Cardiac fibroblast (primary cell): Measurements from ENCODE around the gene LRP1-AS.

Experiments
- DNase-seq, 2 donors: peaks; one replicate each; pipeline versions ENCODE4 v3.0.0 to v3.0.0-alpha.2; 2010; ENCODE audit warnings: low read depth in 2 of 2
- H3K4me3 ChIP-seq, 2 donors: replicated peaks in 1 of 2; 1 replicate in 1 of 2; 2 replicates in 1 of 2; pipeline ENCODE4 v1.5.1; 2011; ENCODE audit warnings: low read depth in 2 of 2, low read length in 2 of 2, mild to moderate bottlenecking in 2 of 2, moderate library complexity in 1 of 2
- CTCF ChIP-seq: IDR thresholded peaks from one replicate; pipeline ENCODE4 v1.5.1; 2011; ENCODE audit warnings: low read depth, mild to moderate bottlenecking, low read length, inconsistent platforms

Gene LRP1-AS

GRCh38 chr12:57130941-57131340, 16.5 kb downstream of the LRP1-AS start:
- no peak for DNase-seq
- TF ChIP-seq CTCF: no peak
- peak overlapping the region; percentile 87 to 88 for H3K4me3 ChIP-seq

GRCh38 chr12:57129889-57130288, 17.5 kb downstream of the LRP1-AS start:
- DNase-seq: peak; percentile 67 to 72

GRCh38 chr12:57129321-57129842, 18.0 kb downstream of the LRP1-AS start:
- peak overlapping the region; percentile 87 to 88 for H3K4me3 ChIP-seq
- peak in 1 of 2 donors; percentile 39 for DNase-seq
- no peak for TF ChIP-seq CTCF

More at GRCh38 chr12:57129889-57130288, 17.5 kb downstream of the LRP1-AS start:
- TF ChIP-seq CTCF: no peak
- H3K4me3 ChIP-seq: peak overlapping the region; percentile 87 to 88

GRCh38 chr12:57128519-57129247, 18.7 kb downstream of the LRP1-AS start:
- TF ChIP-seq CTCF: no peak
- no peak for DNase-seq
- H3K4me3 ChIP-seq: peak overlapping the region; percentile 87 to 88

- peak within 1 kb of the TSS; percentile 87 to 88 for H3K4me3 ChIP-seq
- no peak for TF ChIP-seq CTCF
- peak; percentile 86 to 92 for DNase-seq
These were observed 19.5 kb downstream of the LRP1-AS start, which contains the start of gene LRP1 for GRCh38 chr12:57127726-57128518. Gene LRP1 (plus strand): TSS chr12:57128483. CDS start chr12:57128965, 482 bp downstream.

GRCh38 chr12:57127101-57127725, 20.2 kb downstream of the LRP1-AS start:
- TF ChIP-seq CTCF: no peak
- peak overlapping the region; percentile 87 to 88 for H3K4me3 ChIP-seq
- DNase-seq: no peak
